Thyroid gland (tissue), 4 donors: ENCODE measurements around the gene FGF8.

Experiments
- POLR2A ChIP-seq, 2 donors: fragments of 450-650 bp; IDR thresholded peaks; one replicate each; pipeline ENCODE4 v1.6.1; 2017; ENCODE audit warnings: antibody characterized with exemption in 2 of 2, mild to moderate bottlenecking in 2 of 2, moderate library complexity in 1 of 2
- TF ChIP-seq, protein P1 (sequence below), 6 experiments: fragments of 200-600 bp in 3 of 6; fragments of 450-650 bp in 3 of 6; sonication (generic) in 3 of 6; IDR thresholded peaks; one replicate each; pipeline ENCODE4 v1.5.1; 2016 to 2019; ENCODE audit warnings: antibody characterized with exemption in 6 of 6, mild to moderate bottlenecking in 2 of 6, inconsistent platforms in 1 of 6, moderate library complexity in 1 of 6

DNA sequence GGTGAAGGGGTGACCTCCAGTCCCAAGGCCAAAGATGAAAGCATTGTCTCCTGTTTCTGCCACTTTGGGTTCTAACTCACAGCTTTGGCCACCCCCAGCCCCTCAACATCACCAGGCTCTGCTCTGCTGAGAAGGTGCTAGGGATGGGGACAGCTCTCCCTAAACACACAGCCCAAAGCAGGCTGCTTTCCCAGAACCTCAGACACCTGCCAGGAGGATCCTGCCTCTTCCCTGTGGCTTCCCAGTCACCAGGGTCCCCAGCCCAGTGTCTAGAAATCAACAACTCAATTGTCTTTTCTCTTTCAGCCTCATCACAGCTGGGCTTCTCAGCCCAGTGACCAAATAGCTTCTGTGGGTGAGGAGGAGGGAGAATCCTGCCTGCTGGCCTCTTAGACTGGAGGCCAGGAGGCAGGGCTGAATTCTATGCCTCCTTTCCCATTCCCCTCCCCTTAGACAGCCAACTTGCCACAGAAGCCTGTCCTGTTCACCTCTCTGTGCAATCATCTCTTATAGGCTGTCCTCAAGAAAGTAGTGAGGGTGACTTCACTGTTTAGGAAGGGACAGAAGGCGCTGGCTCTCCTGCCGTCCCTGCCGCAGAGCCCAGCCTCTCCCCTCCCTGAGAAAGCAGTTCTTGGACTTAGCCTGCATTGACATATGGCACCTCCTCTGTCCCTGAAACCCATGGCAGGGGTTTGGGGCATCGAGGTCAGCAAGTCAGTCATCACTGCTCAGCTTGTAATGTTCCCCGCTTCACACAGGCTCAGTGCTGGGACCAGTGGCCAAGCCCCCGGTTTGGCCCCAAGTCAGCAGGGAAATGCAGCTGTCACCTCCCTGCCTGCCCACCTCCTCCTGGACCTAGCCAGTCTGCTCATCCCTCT lies 3.7 kb downstream of the FGF8 start:
- TF ChIP-seq, protein P1, sequence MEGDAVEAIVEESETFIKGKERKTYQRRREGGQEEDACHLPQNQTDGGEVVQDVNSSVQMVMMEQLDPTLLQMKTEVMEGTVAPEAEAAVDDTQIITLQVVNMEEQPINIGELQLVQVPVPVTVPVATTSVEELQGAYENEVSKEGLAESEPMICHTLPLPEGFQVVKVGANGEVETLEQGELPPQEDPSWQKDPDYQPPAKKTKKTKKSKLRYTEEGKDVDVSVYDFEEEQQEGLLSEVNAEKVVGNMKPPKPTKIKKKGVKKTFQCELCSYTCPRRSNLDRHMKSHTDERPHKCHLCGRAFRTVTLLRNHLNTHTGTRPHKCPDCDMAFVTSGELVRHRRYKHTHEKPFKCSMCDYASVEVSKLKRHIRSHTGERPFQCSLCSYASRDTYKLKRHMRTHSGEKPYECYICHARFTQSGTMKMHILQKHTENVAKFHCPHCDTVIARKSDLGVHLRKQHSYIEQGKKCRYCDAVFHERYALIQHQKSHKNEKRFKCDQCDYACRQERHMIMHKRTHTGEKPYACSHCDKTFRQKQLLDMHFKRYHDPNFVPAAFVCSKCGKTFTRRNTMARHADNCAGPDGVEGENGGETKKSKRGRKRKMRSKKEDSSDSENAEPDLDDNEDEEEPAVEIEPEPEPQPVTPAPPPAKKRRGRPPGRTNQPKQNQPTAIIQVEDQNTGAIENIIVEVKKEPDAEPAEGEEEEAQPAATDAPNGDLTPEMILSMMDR (IDR thresholded peaks at IDR 0.05): no peak
- TF ChIP-seq POLR2A (IDR thresholded peaks at IDR 0.05): no peak
